HuH-7.5 (cell line): ENCODE results near the gene PHLPP1.
"Not testable (repeated sequence)": the region's sequence is repeated elsewhere in the genome, so short reads cannot be mapped to it uniquely, and the experiment has no call there.

Source experiments
- DNase-seq: peaks from one replicate; pipeline ENCODE4 v3.0.0; 2011; ENCODE audit warnings: low spot score

The PHLPP1 gene

GRCh38 chr18:62717925-62718800, 2.8 kb downstream of the PHLPP1 start:
- no peak for DNase-seq

- DNase-seq, result no peak
Observed at GRCh38 chr18:62720048-62720447, 4.7 kb downstream of the PHLPP1 start.

GRCh38 chr18:62720766-62721613, 5.6 kb downstream of the PHLPP1 start:
- no peak for DNase-seq

GRCh38 chr18:62721839-62722795, 6.8 kb downstream of the PHLPP1 start:
- no peak for DNase-seq

GRCh38 chr18:62723666-62724281, 8.4 kb downstream of the PHLPP1 start:
- DNase-seq, result no peak

GRCh38 chr18:62725896-62726295, 10.6 kb downstream of the PHLPP1 start:
- DNase-seq, result no peak

- no peak for DNase-seq
Observed at GRCh38 chr18:62728254-62728653, 12.9 kb downstream of the PHLPP1 start.

- DNase-seq, result no peak
Observed at GRCh38 chr18:62729487-62730386, 14.4 kb downstream of the PHLPP1 start.

GRCh38 chr18:62730941-62731340, 15.6 kb downstream of the PHLPP1 start:
- no peak for DNase-seq

GRCh38 chr18:62732617-62733016, 17.3 kb downstream of the PHLPP1 start:
- DNase-seq, result no peak

- no peak for DNase-seq
Observed at GRCh38 chr18:62734290-62734689, 18.9 kb downstream of the PHLPP1 start.

- DNase-seq, result no peak
Observed at GRCh38 chr18:62735387-62735786, 20.0 kb downstream of the PHLPP1 start.

GRCh38 chr18:62736077-62736855, 20.9 kb downstream of the PHLPP1 start:
- no peak for DNase-seq

- no peak for DNase-seq
Observed at GRCh38 chr18:62737241-62737873, 22.0 kb downstream of the PHLPP1 start.

- DNase-seq, result no peak
Observed at GRCh38 chr18:62738639-62739038, 23.3 kb downstream of the PHLPP1 start.

- no peak for DNase-seq
Observed at GRCh38 chr18:62739911-62740310, 24.6 kb downstream of the PHLPP1 start.

GRCh38 chr18:62740650-62741049, 25.3 kb downstream of the PHLPP1 start:
- not testable (repeated sequence) for DNase-seq

- no peak for DNase-seq
Observed at GRCh38 chr18:62741118-62741566, 25.8 kb downstream of the PHLPP1 start.

- no peak for DNase-seq
Observed at GRCh38 chr18:62741584-62741983, 26.2 kb downstream of the PHLPP1 start.
